HG02870 (cell line): ENCODE measurements around the gene MOGAT1.
"Not testable (repeated sequence)": the region's sequence is repeated elsewhere in the genome, so short reads cannot be mapped to it uniquely, and the experiment has no call there.

Experiments used
- ATAC-seq: cut with Tn5 transposase; IDR thresholded peaks from one replicate; pipeline ENCODE4 v1.9.1; 2021; ENCODE audit warnings: mild to moderate bottlenecking, moderate library complexity; ENCODE audit not compliant: unreplicated experiment

MOGAT1 gene

GRCh38 chr2:222669353-222669752 lies 2.1 kb upstream of the MOGAT1 start:
- ATAC-seq, result no peak

DNA sequence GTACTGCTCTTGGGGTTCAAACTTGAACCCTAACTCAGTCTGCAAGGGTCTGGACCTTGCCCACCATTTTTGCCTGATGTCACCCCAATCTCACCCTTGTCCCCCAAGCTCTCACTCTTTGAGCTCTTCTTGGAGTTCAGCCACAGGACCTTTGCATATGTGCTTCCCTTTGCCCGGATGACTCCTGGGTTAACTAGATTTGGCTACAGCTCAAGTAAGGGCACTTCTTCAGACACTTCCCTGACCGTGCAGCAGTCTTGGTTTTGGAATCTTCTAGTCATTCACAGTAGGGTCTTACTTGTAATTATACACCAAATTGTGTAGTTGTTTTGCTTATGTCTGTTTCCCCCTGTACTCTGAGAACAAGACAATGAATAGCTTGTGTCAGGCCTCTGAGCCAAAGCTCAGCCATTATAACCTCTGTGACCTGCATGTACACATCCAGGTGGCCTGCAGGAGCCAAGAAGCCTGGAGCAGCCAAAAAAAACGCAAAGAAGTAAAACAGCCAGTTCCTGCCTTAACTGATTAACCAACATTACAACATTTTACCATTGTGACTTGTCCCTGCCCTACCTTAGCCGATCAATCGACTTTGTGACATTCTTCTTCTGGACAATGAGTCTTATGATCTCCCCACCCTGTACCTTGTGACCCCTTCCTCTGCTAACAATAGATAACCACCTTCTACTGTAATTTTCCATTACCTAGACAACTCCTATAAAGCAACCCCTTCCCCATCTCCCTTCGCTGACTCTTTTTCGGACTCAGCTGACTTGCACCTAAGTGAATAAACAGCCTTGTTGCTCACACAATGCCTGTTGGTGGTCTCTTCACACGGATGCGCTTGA lies 1.0 kb upstream of the MOGAT1 start:
- ATAC-seq, result no peak

DNA sequence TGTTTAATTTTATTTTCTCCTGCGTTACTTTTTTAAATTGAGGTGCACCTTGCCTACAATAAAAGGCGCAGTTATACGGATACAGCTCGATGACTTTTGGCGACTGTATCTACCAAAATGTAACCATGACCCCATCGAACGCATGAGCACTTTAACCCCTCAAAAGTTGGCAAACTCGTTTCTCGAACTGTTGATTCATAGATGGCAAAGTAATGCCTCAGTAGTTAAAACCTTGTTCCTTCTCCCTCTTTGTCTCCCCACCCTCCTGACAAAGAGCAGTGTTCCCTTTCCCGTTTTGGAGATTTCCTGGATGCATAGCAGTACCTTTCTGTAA lies 577 bp downstream of the MOGAT1 start:
- no peak for ATAC-seq

DNA sequence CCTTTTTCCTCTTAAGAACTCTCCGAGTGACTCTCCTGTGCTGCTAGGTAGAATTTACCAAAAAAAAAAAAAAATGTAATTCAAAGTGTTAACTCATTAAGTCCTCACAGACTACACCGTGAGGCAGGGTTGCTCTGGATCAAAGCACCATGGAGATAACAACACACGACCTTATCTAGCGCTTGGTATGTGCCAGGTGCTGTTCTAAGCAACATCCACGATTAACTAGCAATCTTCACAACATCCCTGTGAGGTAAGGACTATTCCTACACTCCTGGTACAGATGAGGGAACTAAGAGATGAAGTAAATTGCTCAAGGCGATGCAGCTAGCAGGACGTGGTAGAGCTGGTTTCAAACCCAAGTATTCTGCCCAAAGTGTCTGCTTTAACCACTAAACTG lies 1.8 kb downstream of the MOGAT1 start:
- ATAC-seq, result no peak

- no peak for ATAC-seq
Observed at GRCh38 chr2:222673883-222674282, 2.4 kb downstream of the MOGAT1 start.

- ATAC-seq, result no peak
Observed at GRCh38 chr2:222677981-222678380, 6.5 kb downstream of the MOGAT1 start.

DNA sequence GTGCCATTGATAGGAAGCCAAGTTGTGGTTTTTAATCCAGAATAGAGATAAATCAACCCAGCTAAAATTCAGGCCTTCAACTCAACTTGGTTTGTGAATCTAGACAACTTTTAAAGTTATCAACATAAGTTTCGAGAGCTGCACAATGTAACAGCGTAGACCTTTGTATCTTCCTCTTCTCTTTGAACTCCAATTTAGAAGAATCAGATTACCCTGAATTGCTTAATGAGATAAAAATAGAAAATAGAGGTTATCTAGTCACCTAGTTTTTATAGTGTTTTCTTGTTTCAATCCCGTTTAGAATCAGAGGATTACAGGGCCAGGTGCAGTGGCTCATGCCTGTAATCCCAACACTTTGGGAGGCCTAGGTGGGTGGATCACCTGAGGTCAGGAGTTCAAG lies 12.3 kb downstream of the MOGAT1 start:
- ATAC-seq, result no peak

DNA sequence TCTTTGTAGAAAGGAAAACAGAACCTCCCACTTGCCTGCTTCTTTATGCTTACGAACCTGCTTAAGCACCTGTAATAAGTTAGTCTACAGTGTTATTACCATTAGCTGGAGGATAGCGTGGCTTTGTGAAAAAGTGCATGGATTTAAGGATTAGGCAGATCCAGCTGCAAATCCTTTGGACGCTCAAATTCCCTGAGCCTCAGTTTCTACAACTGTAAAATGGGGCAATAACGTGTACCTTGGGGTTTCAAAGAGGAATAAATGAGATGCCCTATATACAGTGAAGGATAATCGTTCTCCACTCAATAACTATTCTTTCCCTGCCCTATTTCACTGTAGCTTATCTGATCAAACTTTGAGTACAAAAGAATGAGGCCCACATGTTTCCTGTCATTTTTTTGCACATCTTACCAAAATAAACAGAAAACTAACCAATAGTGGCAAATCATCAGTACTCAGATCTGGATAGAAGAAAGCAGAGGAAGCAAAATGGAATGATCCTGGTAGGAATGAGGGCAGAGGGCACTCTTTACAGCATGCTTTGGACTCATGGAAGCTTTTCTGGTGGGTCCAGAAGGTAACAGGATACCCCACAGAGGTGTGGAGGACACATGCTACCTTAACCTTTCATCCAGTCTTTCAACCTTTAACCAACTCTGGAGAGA lies 14.8 kb downstream of the MOGAT1 start:
- no peak for ATAC-seq

- no peak for ATAC-seq
Observed at GRCh38 chr2:222688917-222689316, 17.5 kb downstream of the MOGAT1 start.

DNA sequence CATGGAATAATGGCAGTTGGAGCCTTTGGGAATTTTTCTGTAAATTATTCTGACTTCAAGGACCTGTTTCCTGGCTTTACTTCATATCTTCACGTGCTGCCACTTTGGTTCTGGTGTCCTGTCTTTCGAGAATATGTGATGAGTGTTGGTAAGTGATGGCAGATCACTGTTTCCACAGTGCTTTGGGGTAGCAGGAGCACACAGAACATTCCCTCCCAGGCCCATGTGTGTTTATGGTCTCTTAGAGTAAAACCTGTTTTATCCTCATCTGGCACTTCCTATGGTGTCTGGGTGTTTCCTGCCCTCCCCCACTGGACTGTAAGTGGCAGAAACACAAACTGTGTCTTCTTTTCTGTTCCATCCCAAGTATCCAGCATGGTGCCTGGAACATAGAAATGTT lies 17.9 kb downstream of the MOGAT1 start:
- no peak for ATAC-seq

- ATAC-seq, result peak; percentile 95
Observed at GRCh38 chr2:222690564-222691200, 19.2 kb downstream of the MOGAT1 start.

DNA sequence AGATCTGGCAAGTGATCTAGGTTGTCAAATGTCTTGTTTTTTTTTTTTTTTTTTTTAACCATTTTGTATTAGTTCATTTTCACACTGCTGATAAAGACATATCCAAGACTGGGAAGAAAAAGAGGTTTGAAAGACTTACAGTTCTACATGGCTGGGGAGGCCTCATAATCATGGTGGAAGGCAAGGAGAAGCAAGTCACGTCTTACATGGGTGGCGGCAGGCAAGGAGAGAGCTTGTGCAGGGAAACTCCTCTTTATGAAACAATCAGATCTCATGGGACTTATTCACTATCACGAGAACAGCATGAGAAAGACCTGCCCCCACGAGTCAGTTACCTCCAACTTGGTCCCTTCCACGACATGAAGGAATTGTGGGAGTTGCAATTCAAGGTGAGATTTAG lies 22.0 kb downstream of the MOGAT1 start:
- ATAC-seq, result not testable (repeated sequence)

DNA sequence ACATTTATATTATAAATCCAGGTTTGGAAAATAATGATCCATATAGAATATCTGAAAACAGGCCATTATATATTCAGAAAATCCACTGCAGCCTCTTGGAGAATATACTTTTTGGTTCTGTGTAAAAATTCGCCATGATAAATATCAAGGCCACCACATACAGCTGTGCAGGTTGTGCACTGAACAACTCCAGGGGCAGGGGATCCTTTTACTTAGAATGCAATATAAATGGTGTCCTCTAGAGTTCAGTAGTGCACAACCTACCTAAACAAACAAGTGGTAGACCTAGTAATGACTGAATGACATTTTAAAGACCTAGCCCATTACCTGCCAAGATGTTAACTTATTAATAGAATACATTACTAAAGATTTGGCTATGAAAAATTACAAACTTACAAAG lies 22.4 kb downstream of the MOGAT1 start:
- ATAC-seq, result peak; percentile 53

DNA sequence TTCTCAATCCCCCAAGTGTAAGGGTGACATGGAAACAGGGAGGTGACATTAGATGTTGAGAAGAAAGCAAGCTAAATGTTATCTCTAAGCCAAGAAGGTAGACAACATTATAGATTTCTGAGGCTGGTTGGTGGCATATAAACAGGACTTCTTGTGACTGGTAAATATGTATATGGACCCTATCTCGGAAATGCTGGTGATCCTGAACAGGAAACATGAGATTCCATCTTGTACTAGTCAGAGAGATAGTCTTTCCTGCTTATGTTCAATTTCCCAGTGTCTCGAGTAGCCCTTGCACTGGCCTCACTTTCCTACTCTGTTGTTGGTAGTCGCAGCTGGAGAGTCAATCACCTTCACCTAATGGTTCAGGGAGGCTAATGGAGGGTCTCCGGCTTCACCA lies 26.8 kb downstream of the MOGAT1 start:
- ATAC-seq, result no peak

DNA sequence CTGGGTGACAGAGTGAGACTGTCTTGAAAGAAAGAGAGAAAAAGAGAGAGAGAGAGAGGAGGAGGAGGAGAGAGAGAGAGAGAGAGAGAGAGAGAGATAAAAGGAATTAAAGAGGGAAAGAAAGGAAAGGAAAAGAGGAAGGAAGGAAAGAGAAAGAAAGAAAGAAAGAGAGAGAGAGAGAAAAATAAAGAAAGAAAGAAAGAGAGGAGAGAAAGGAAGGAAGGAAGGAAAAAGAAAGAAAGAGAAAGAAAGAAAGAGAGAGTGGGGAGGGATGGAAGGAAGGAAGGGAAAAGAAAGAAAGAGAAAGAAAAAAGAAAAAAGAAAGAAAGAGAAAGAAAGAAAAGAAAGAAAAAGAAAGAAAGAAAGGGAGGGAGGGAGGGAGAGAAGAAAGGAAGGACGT lies 29.8 kb downstream of the MOGAT1 start:
- ATAC-seq, result no peak

DNA sequence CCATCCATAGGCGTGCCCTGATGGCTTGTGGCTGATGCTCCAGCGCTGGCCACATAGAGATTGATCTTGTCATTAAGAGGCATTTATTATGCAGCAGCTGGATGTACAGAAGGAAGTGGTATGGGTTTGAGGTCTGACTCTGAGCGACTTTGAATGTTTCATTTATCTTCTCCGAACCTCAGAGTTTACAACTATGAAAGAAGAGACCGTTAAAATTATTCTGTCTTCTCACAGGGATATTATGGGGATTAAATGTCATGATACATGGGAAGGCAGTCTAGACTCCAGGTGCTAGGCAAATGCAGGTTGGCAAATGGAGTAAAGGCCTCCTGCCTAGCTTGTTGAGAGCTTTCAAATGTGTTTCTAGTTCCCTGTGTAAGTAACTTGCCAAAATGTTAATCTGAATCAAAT lies 30.3 kb downstream of the MOGAT1 start:
- no peak for ATAC-seq

GRCh38 chr2:222703091-222703490 lies 31.6 kb downstream of the MOGAT1 start:
- ATAC-seq, result no peak

- no peak for ATAC-seq
Observed at GRCh38 chr2:222703886-222704285, 32.4 kb downstream of the MOGAT1 start.

DNA sequence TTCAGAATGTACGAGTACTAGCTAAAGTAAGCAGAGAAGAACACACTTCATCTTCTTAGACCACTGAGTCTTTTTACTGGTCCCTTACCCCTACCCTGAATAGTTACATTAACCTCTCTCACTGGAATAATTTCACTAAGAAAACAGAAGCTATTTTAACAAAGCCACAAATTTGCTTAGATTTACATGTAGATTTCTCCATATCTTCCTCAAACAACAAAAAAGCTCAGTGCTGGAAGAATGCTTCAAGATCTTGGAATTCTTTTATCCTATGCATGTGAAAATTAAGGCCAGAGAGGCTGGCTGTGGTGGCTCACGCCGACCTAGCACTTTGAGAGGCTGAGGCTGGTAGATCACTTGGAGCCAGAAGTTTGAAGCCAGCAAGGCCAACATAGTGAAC lies 35.2 kb downstream of the MOGAT1 start:
- ATAC-seq, result no peak

GRCh38 chr2:222707102-222707688 lies 35.7 kb downstream of the MOGAT1 start:
- ATAC-seq, result no peak

- peak; percentile 50 for ATAC-seq
Observed at GRCh38 chr2:222707689-222708273, 36.3 kb downstream of the MOGAT1 start.
